Prostate gland (tissue), 2 donors: ENCODE data around the gene NPM1. TPM values are rescaled to one million over a fixed set of nuclear protein-coding genes. Genes with fewer than 3 reads are reported as not detected.

ENCODE experiments used
- DNase-seq: peaks from one replicate; pipeline ENCODE4 v3.0.0-alpha.2; 2019; ENCODE audit warnings: low spot score
- H3K27ac ChIP-seq, 2 donors: fragments of 200-600 bp; sonication (generic); 2 replicates each; pipeline ENCODE4 v1.5.1; 2017 to 2019
- H3K27me3 ChIP-seq: fragments of 200-600 bp; sonication (generic); replicated peaks from 2 replicates; pipeline ENCODE4 v1.5.1; 2019; ENCODE audit not compliant: insufficient read depth
- H3K36me3 ChIP-seq, 2 donors: fragments of 200-600 bp; sonication (generic); 1 replicate in 1 of 2; 2 replicates in 1 of 2; pipeline versions ENCODE4 v1.5.1 to v1.8.1; 2017 to 2019
- H3K4me1 ChIP-seq: fragments of 200-600 bp; sonication (generic); replicated peaks from 2 replicates; pipeline ENCODE4 v1.5.1; 2019
- H3K4me3 ChIP-seq, 2 donors: fragments of 200-600 bp; sonication (generic); 2 replicates each; pipeline ENCODE4 v1.5.1; 2017 to 2019
- H3K9me3 ChIP-seq: fragments of 200-600 bp; sonication (generic); 2 replicates; pipeline ENCODE4 v1.5.1; 2017
- CTCF ChIP-seq, 4 experiments: fragments of 200-600 bp in 2 of 4; fragments of 450-650 bp in 2 of 4; sonication (generic) in 2 of 4; IDR thresholded peaks; 1 replicate in 3 of 4; 2 replicates in 1 of 4; pipeline ENCODE4 v1.5.1; 2016 to 2019; ENCODE audit warnings: antibody characterized with exemption in 4 of 4, mild to moderate bottlenecking in 2 of 4, moderate library complexity in 2 of 4
- POLR2A ChIP-seq: fragments of 450-650 bp; IDR thresholded peaks from one replicate; pipeline ENCODE4 v1.6.1; 2016; ENCODE audit warnings: antibody characterized with exemption, mild to moderate bottlenecking
- POLR2AphosphoS5 ChIP-seq: sonication (generic); formaldehyde crosslinking; IDR thresholded peaks from one replicate; pipeline ENCODE4 v1.6.1; 2017; ENCODE audit warnings: antibody characterized with exemption
- WGBS: methylation state at CpG from one replicate; pipeline ENCODE4 v1.1.5; 2018; 5-methylcytosine and 5-hydroxymethylcytosine counted together
- intact Hi-C: fragments of 100-400 bp; cut with DNase I; formaldehyde crosslinking; loops from one replicate; pipeline ENCODE4 v1.14.2; 2022
- total RNA-seq, 2 donors: library from RNA; depleted of rRNA; stranded (reverse); fragments of >200 nt; gene quantifications; one replicate each; pipeline ENCODE4 v1.1.0, GENCODE V29; 2016

The NPM1 gene
- total RNA-seq, 2 donors from 2014 or later, result 397 to 544 TPM

DNA sequence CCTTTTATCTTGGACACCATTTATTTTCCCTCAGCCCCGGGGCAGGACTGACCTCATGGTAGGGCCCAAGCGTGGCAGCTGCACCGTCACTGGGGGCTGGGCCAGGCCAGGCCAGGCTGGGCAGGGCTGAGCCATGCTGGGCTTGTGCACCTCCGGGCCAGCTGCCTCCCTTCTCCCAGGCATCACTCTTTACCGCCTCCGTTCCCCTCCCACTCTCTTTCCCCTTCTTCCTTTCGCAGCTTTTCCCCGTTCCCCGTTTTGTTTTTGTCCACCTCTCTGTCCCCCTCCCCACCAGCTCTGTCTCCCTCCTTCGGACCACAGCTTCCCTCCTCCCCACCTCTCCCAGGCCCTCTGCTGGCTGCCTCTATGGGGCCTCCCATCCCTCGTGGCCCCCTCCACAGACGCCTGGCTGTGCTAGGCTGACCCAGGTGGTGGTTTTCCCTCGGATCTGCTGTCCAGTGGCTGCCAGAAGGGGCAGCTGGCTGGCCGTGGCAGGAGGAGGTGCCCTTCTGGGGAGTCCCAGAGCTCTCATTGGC is 49.7 kb downstream of the NPM1 start:
- Histone ChIP-seq H3K4me3 (no peak overlapping the region), H3K9me3 (no peaks in the 10 kb centered on the region), H3K4me1 (no peaks in the 10 kb centered on the region), H3K36me3 (no peaks in the 10 kb centered on the region), H3K27me3 (no peaks in the 10 kb centered on the region), H3K27ac (no peak overlapping the region)
- 64% methylated on average over 14 of the region's 14 CpGs for WGBS
- TF ChIP-seq POLR2AphosphoS5 (no peak), CTCF (IDR thresholded peaks at IDR 0.05) (no peak), POLR2A (no peak)
- DNase-seq, result no peak
- intact Hi-C loops, result no loop called here

- TF ChIP-seq POLR2A (no peak), CTCF (IDR thresholded peaks at IDR 0.05) (no peak), POLR2AphosphoS5 (no peak)
- intact Hi-C loops, result no loop called here
Observed at GRCh38 chr5:171438738-171439137, 51.1 kb downstream of the NPM1 start.

DNA sequence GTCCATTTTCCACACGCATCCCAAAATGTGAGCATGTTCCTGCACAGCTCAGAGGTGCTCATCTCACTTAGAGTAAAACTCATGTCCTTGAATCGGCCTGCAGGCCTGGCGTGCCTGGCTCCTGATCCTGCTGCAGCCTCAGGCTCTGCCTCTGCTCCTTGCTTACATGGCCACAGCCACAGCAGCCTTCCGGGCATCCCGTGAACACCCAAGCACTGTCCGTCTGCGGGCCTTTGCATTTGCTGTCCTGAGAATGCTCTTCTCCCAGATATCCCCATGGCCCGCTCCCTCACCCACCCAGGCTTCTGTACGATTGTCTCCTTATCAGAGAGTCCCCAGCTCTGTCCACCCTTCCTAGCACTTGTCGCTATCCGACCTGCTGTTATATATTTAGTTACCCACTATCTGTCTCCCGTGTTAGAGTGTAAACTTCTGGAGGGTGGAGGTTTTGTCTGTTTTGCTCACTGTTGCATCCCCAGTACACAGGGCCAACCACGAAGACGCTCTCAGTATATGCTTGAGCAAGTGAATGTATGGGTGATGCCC is 53.7 kb downstream of the NPM1 start:
- H3K27me3 ChIP-seq, result no peaks in the 10 kb centered on the region
- no peak overlapping the region for H3K4me3 ChIP-seq
- DNase-seq, result no peak
- intact Hi-C loops, result no loop called here
- H3K27ac ChIP-seq, result no peak overlapping the region
- WGBS, result 90% methylated on average over 14 of the region's 14 CpGs
- H3K9me3 ChIP-seq, result no peaks in the 10 kb centered on the region
- H3K36me3 ChIP-seq, result no peaks in the 10 kb centered on the region
- TF ChIP-seq POLR2A (no peak), POLR2AphosphoS5 (no peak), CTCF (IDR thresholded peaks at IDR 0.05) (no peak)
- H3K4me1 ChIP-seq, result no peaks in the 10 kb centered on the region

More at GRCh38 chr5:171438738-171439137, 51.1 kb downstream of the NPM1 start:
- no peaks in the 10 kb centered on the region for H3K27me3 ChIP-seq
- DNase-seq, result no peak
- H3K4me3 ChIP-seq, result no peak overlapping the region
- no peaks in the 10 kb centered on the region for H3K36me3 ChIP-seq
- H3K27ac ChIP-seq, result no peak overlapping the region
- H3K4me1 ChIP-seq, result no peaks in the 10 kb centered on the region
- no peaks in the 10 kb centered on the region for H3K9me3 ChIP-seq
- 58% methylated on average over 4 of the region's 4 CpGs for WGBS

- TF ChIP-seq CTCF (IDR thresholded peaks at IDR 0.05), result no peak
- no peak for TF ChIP-seq POLR2AphosphoS5
- no peak for TF ChIP-seq POLR2A
- intact Hi-C loops, result no loop called here
- no peak for DNase-seq
- no peak overlapping the region for H3K27ac ChIP-seq
- H3K4me1 ChIP-seq, result no peaks in the 10 kb centered on the region
- H3K9me3 ChIP-seq, result no peaks in the 10 kb centered on the region
- 78% methylated on average over 13 of the region's 13 CpGs for WGBS
- no peaks in the 10 kb centered on the region for H3K27me3 ChIP-seq
- no peaks in the 10 kb centered on the region for H3K36me3 ChIP-seq
- H3K4me3 ChIP-seq, result no peak overlapping the region
Observed at GRCh38 chr5:171442287-171443042, 54.8 kb downstream of the NPM1 start.
